Testis (tissue), 2 donors: ENCODE data around the gene TBCD.

Experiments used
- POLR2A ChIP-seq: fragments of 450-650 bp; IDR thresholded peaks from one replicate; pipeline ENCODE4 v1.6.1; 2017; ENCODE audit warnings: antibody characterized with exemption, mild to moderate bottlenecking, moderate library complexity
- TF ChIP-seq, protein P1 (sequence below), 3 experiments: fragments of 450-650 bp in 2 of 3; fragments of 200-600 bp in 1 of 3; sonication (generic) in 1 of 3; IDR thresholded peaks; one replicate each; pipeline ENCODE4 v1.5.1; 2016 to 2019; ENCODE audit warnings: antibody characterized with exemption in 3 of 3, mild to moderate bottlenecking in 2 of 3, moderate library complexity in 1 of 3

DNA sequence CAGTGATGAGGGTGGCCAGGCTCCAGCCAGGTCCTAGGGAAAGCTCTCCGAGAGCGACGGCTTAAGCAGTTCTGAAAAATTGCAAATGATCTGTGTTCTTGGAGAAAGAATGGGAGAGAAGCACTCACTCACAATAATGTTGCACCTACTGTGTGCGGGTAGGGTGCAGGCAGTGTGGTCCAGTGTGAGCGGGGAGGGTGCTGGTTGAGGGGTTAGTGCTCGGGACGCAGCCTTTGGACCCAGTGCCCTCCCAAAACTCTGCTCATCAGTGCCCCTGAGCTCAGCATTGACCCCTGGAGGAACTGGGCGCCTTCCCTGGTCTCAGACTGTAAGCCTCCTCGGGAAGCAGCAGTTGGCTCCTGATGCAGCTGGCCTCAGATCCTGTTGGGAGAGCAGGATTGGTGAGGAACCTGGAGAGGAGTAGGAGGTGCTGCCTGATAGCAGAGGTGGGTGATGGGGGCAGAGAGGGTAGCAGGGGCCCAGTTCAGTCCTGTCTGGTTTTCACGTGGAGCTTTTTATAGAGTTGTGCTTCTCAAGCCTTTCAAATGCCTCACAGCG, 111.6 kb downstream of the TBCD start:
- TF ChIP-seq, protein P1, sequence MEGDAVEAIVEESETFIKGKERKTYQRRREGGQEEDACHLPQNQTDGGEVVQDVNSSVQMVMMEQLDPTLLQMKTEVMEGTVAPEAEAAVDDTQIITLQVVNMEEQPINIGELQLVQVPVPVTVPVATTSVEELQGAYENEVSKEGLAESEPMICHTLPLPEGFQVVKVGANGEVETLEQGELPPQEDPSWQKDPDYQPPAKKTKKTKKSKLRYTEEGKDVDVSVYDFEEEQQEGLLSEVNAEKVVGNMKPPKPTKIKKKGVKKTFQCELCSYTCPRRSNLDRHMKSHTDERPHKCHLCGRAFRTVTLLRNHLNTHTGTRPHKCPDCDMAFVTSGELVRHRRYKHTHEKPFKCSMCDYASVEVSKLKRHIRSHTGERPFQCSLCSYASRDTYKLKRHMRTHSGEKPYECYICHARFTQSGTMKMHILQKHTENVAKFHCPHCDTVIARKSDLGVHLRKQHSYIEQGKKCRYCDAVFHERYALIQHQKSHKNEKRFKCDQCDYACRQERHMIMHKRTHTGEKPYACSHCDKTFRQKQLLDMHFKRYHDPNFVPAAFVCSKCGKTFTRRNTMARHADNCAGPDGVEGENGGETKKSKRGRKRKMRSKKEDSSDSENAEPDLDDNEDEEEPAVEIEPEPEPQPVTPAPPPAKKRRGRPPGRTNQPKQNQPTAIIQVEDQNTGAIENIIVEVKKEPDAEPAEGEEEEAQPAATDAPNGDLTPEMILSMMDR (IDR thresholded peaks at IDR 0.05), result no peak
- no peak for TF ChIP-seq POLR2A
